Measurements from ENCODE around the gene HYKK.

HYKK gene

DNA sequence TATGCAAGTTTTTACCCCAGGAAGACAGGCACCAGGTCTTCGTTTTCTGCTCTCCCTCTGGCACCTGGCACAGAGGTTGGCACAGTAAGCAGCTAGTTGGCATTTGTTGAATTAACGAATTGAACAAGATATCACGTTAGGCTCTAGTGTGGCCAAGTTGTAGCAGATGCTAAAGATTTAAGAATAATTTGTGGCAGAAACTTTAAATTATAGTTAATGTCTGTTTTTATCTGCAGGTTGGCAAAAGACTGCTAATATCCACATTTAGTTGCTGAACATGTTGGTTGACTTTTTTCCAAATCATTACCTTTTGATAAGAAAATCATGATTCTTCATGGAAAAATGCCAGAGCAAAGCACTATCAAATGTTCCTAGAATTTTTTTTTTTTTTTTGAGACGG, 66.0 kb downstream of the HYKK start:
- Histone ChIP-seq H3K4me3 (ENCODE audit: low read depth in 1 of 2, low read length in 1 of 2) (no peak overlapping the region), H3K36me3 (no peaks in the 10 kb centered on the region), H3K27ac (no peak overlapping the region), H3K4me1 (ENCODE audit: control insufficient read depth in 1 of 2, insufficient read depth in 1 of 2, low read depth in 1 of 2, low read length in 1 of 2) (no peaks in the 10 kb centered on the region), H3K9me3 (no peaks in the 10 kb centered on the region), H3K27me3 (peaks cover 23% of the 10 kb centered on the region)
- TF ChIP-seq, protein P1, sequence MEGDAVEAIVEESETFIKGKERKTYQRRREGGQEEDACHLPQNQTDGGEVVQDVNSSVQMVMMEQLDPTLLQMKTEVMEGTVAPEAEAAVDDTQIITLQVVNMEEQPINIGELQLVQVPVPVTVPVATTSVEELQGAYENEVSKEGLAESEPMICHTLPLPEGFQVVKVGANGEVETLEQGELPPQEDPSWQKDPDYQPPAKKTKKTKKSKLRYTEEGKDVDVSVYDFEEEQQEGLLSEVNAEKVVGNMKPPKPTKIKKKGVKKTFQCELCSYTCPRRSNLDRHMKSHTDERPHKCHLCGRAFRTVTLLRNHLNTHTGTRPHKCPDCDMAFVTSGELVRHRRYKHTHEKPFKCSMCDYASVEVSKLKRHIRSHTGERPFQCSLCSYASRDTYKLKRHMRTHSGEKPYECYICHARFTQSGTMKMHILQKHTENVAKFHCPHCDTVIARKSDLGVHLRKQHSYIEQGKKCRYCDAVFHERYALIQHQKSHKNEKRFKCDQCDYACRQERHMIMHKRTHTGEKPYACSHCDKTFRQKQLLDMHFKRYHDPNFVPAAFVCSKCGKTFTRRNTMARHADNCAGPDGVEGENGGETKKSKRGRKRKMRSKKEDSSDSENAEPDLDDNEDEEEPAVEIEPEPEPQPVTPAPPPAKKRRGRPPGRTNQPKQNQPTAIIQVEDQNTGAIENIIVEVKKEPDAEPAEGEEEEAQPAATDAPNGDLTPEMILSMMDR (IDR thresholded peaks at IDR 0.05): no peak

DNA sequence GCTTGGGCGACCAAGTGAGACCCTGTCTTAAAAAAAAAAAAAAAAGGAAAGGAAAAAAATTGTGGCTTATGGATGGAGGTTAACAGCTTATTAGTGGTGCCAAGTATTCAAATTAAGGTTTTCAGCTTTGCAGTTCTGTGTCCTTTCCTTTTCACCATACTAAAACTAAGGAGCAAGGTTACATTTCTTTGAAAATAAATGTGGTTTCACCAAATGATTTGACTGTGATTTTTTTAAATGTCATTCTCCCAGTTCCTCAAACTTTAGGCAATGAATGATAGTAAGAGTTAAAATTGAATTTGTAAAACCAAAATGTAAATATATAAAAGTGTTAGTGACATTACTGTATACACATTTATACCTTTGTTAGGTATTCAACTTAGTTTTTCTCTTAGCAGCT, 67.6 kb downstream of the HYKK start:
- Histone ChIP-seq H3K27me3 (peaks cover 15% of the 10 kb centered on the region), H3K4me1 (ENCODE audit: control insufficient read depth in 1 of 2, insufficient read depth in 1 of 2, low read depth in 1 of 2, low read length in 1 of 2) (no peaks in the 10 kb centered on the region), H3K36me3 (no peaks in the 10 kb centered on the region), H3K27ac (no peak overlapping the region), H3K9me3 (no peaks in the 10 kb centered on the region), H3K4me3 (ENCODE audit: low read depth in 1 of 2, low read length in 1 of 2) (no peak overlapping the region)
- TF ChIP-seq, protein P1 (IDR thresholded peaks at IDR 0.05): no peak

Data from neutrophil (primary cell).